AG20443 (cell line): Measurements from ENCODE around the gene ZNF764.
"Not testable (repeated sequence)": the region's sequence is repeated elsewhere in the genome, so short reads cannot be mapped to it uniquely, and the experiment has no call there.

Source experiments
- DNase-seq: peaks from one replicate; pipeline ENCODE4 v3.0.0; 2012; ENCODE audit warnings: low spot score, mixed read lengths

ZNF764 gene

GRCh38 chr16:30527635-30528178, 30.5 kb downstream of the ZNF764 start:
- no peak for DNase-seq

GRCh38 chr16:30526823-30527634, 31.1 kb downstream of the ZNF764 start:
- DNase-seq, result peak; percentile 98

GRCh38 chr16:30526137-30526822, 31.9 kb downstream of the ZNF764 start, which contains the start of gene ZNF768:
ZNF768 (minus strand) TSS chr16:30526566; CDS start chr16:30526413, 153 bp downstream.
- DNase-seq, result peak; percentile 85

- no peak for DNase-seq
These were observed 32.4 kb downstream of the ZNF764 start for GRCh38 chr16:30525844-30526136.

- no peak for DNase-seq
These were observed 33.3 kb downstream of the ZNF764 start for GRCh38 chr16:30524575-30525568.

GRCh38 chr16:30523768-30524574, 34.2 kb downstream of the ZNF764 start:
- no peak for DNase-seq

GRCh38 chr16:30522702-30523463, 35.3 kb downstream of the ZNF764 start:
- DNase-seq, result not testable (repeated sequence)

- no peak for DNase-seq
These were observed 36.1 kb downstream of the ZNF764 start for GRCh38 chr16:30521873-30522641.

GRCh38 chr16:30521476-30521872, 36.7 kb downstream of the ZNF764 start:
- DNase-seq, result no peak

GRCh38 chr16:30519120-30520049, 38.8 kb downstream of the ZNF764 start:
- DNase-seq, result no peak

GRCh38 chr16:30518552-30518951, 39.6 kb downstream of the ZNF764 start:
- no peak for DNase-seq

- no peak for DNase-seq
These were observed 42.9 kb downstream of the ZNF764 start for GRCh38 chr16:30515275-30515674.

GRCh38 chr16:30511509-30511908, 46.7 kb downstream of the ZNF764 start:
- DNase-seq, result no peak

GRCh38 chr16:30510376-30510938, 47.7 kb downstream of the ZNF764 start:
- no peak for DNase-seq

- no peak for DNase-seq
These were observed 49.0 kb downstream of the ZNF764 start for GRCh38 chr16:30509081-30509765.
